HG03571 (cell line): ENCODE measurements around the gene HOXB13.

Source experiments
- ATAC-seq: cut with Tn5 transposase; IDR thresholded peaks from one replicate; pipeline ENCODE4 v1.9.1; 2021; ENCODE audit not compliant: unreplicated experiment

The HOXB13 gene

DNA sequence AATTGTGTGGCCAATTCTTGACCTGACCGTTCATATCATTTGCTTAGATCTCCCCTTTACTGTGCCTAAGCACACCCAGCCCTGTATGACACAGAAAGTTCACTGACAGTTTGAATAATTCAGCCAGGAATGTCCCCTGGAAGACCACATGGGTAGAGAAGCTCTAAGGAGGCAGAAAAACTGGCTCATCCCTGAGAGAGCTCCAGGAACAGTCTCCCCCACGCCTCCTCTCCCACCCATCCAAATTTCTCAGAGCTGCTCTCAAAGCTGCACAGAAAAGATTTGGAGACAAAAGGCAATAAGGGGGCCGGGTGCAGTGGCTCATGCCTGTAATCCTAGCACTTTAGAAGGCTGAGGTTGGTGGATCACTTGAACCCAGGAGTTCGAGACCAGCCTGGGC lies 17.4 kb downstream of the HOXB13 start:
- ATAC-seq, result no peak

GRCh38 chr17:48704361-48705248 lies 23.9 kb downstream of the HOXB13 start:
- no peak for ATAC-seq

GRCh38 chr17:48701864-48702532 lies 26.6 kb downstream of the HOXB13 start:
- ATAC-seq, result no peak

- ATAC-seq, result no peak
These were observed 35.4 kb downstream of the HOXB13 start for GRCh38 chr17:48693178-48693577.

DNA sequence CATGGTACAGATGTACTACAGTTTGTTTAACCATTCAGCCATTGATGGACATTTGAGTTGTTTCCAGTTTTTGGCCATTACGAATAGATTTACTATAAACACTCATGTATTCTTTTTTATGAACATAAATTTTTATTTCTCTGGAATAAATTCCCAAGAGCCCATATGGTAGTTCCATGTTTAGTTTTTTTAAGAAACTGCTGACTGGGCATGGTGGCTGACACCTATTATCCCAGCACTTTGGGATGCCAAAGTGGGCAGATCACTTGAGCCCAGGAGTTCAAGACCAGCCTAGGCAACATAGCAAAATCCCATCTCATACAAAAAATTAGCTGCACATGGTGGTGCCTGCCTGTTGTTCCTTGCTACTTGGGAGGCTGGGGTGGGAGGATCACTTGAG lies 36.5 kb downstream of the HOXB13 start:
- no peak for ATAC-seq

DNA sequence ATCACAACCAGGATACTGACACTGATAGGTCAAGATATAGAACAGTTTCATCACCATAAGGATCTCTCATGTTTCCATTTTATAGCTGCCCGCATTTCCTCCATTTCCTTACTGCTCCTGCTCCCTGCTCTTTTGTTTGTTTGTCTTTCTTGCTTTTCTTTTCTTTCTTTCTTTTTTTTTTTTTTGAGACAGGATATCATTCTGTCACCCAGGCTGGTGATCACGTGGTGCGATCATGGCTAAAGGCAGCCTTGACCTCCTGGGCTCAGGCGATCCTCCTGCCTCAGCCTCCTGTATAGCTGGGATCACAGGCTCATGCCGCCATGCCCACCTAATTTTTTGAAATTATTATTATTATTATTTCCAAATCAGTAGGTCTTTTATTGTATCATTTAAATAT lies 37.9 kb downstream of the HOXB13 start:
- no peak for ATAC-seq

- ATAC-seq, result no peak
These were observed 46.9 kb downstream of the HOXB13 start for GRCh38 chr17:48681609-48682008.

DNA sequence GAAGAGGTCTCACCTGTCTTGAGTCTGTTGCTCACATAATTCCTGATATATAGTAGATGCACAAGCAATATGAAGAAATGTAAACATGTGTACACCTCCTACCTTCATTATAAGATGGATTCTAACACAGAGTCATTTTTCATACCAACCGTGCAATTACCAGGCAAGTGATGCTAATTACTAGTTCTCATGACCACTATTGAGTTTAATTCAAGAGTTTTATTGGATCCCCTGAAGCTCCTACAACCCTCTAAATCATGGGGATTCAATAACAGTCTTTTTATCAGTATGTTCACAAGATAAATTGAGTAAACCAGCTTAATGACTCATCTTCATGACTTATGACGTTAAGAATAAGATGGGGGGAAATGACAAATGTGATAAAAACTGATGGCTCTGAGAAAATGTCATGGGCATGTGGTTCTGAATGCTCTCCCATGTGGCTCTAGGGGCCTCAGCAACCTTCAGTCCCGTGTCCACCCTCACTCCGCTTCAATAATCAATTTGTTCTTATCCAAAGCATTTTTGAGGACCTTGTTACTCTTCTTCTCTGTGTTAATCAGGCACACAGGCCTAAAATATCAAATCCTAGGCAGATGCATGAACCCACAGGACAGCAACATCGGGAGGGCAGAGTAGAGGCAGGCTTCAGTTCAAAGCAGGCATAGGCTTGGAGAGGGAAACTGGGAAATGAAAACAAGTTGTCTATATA lies 49.0 kb downstream of the HOXB13 start:
- ATAC-seq, result no peak

DNA sequence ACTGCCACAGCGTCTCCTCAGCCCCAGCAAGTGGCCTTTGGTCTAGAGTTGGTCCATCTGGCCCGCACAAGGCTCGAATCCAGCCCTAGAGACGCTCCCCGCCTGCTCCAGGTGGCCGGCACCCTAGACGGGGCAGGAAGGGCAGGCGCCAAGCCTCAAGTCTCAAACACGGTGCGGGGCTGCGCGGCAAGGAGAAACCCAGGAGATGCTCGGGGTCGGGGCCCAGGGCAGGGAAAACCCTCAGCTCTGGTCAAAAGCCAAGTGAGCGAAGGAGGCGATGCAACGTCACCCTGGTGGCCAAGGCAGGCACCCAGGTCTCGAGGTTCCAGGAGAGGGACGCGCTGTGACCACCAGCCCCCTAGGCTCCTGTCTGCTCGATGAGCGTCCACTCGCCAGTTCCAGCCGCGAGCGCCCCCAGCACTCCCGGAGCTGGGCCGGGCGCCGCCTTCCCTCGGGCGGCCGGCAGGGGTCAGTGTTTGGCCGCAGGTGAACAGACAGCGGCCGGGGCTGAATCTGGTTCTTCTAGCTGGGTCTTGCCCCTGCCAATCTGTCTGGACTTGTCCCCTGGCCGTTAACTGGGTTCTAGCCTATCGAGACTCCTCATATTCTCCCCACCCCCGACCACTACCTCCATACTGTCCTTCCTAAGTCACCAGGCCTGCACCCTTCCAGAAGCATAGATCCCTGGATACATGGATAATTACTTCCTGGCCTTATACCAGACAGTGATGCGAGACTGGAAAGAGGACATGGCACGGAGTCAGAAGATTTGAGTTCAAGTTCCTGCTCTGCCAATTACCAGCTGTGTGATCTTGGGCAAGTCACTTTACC lies 50.2 kb downstream of the HOXB13 start:
- ATAC-seq, result no peak

DNA sequence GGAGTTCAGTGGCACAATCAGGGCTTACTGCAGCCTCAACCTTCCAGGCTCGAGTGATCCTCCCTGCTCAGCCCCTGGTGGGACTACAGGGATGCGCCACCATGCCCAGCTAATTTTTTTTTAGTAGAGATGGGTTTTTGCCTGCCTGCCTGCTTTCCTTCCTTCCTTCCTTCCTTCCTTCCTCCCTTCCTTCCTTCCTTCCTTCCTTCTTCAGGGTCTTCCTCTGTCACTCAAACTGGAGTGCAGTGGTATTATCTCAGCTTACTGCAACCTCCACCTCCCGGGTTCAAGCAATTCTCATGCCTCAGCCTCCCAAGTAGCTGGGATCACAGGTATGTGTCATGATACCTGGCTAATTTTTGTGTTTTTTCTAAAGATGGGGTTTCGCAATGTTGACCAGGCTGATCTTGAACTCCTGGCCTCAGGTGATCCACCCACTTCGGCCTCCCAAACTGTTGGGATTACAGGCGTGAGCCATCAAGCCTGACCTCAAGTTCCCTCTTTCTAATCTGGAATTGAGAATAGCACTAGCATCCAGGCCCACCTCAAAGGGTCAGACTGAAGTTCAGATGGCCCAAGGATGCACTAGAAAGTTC lies 51.5 kb downstream of the HOXB13 start:
- ATAC-seq, result no peak
